Vagina (tissue), 2 donors: ENCODE data around the gene AMFR.

Source experiments
- POLR2AphosphoS5 ChIP-seq, 2 donors: sonication (generic); formaldehyde crosslinking; IDR thresholded peaks; one replicate each; pipeline ENCODE4 v1.9.0; 2017; ENCODE audit warnings: antibody characterized with exemption in 2 of 2, mild to moderate bottlenecking in 2 of 2, low read depth in 1 of 2; ENCODE audit not compliant: insufficient read depth in 1 of 2
- TF ChIP-seq, protein P1 (sequence below), 3 experiments: fragments of 450-650 bp in 2 of 3; fragments of 200-600 bp in 1 of 3; sonication (generic) in 1 of 3; IDR thresholded peaks; one replicate each; pipeline ENCODE4 v1.5.1; 2017 to 2019; ENCODE audit warnings: antibody characterized with exemption in 3 of 3, mild to moderate bottlenecking in 2 of 3, moderate library complexity in 2 of 3

DNA sequence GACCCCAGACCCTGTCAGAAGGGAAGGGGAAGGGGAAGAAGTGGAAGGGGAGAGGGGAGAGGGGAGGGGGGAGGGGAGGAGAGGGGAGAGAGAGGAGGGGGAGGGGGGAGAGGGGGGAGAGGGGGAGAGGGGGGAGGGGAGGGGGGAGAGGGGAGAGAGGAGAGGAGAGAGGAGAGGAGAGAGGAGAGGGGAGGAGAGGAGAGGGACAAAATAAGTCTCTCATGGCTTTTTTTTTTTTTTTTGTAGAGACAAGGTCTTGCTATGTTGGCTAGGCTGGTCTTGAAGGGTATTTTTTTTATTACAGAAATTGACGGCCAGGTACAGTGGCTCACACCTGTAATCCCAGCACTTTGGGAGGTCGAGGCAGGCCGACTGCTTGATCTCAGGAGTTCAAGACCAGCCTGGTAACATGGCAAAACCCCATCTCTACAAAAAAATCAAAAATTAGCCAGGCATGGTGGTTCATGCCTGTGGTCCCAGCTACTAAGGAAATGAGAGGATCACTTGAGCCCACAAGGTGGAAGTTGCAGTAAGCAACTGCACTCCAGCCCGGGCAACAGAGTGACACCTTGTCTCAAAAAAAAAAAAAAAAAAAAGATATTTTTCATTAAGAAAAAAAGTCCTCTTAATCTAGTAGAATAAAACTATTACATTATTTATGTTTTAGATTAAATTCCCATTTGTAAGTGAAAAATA lies 19.2 kb downstream of the AMFR start:
- TF ChIP-seq, protein P1, sequence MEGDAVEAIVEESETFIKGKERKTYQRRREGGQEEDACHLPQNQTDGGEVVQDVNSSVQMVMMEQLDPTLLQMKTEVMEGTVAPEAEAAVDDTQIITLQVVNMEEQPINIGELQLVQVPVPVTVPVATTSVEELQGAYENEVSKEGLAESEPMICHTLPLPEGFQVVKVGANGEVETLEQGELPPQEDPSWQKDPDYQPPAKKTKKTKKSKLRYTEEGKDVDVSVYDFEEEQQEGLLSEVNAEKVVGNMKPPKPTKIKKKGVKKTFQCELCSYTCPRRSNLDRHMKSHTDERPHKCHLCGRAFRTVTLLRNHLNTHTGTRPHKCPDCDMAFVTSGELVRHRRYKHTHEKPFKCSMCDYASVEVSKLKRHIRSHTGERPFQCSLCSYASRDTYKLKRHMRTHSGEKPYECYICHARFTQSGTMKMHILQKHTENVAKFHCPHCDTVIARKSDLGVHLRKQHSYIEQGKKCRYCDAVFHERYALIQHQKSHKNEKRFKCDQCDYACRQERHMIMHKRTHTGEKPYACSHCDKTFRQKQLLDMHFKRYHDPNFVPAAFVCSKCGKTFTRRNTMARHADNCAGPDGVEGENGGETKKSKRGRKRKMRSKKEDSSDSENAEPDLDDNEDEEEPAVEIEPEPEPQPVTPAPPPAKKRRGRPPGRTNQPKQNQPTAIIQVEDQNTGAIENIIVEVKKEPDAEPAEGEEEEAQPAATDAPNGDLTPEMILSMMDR (IDR thresholded peaks at IDR 0.05) = no peak
- TF ChIP-seq POLR2AphosphoS5 (IDR thresholded peaks at IDR 0.05; ENCODE audit: insufficient read depth in 1 of 2, low read depth in 1 of 2) = no peak
